Activated CD8-positive, alpha-beta T cell treated with anti-CD3 and anti-CD28 coated beads, Interleukin-2, amount 10 ng/mL, durations not matched to agents 7 days and 5 days (primary cell): ENCODE results near the gene RAB11B. TPM values are rescaled to one million over a fixed set of nuclear protein-coding genes. Genes with fewer than 3 reads are reported as not detected.
"Not testable (repeated sequence)": the region's sequence is repeated elsewhere in the genome, so short reads cannot be mapped to it uniquely, and the experiment has no call there.

Source experiments
- ATAC-seq: fragments of 150-1000 bp; cut with Tn5 transposase; one replicate; pipeline ENCODE4 v1.10.0; 2021; ENCODE audit warnings: moderate library complexity
- CTCF ChIA-PET: fragments of 350-600 bp; sonication (Branson Sonifier 250); formaldehyde crosslinking; loops from one replicate; lab custom pipeline; 2021; ENCODE audit warnings: antibody characterized with exemption; lab: Charles Lee
- POLR2A ChIA-PET: fragments of 350-600 bp; sonication (Branson Sonifier 250); formaldehyde crosslinking; loops from one replicate; lab custom pipeline; 2021; ENCODE audit warnings: antibody characterized with exemption; lab: Charles Lee
- DNase-seq: peaks from one replicate; pipeline ENCODE4 v3.0.0-alpha.2; 2020
- H3K27ac Mint-ChIP-seq: one replicate; pipeline ENCODE4 v1.8.0; 2021; ENCODE audit warnings: mild to moderate bottlenecking, mixed read lengths
- H3K27me3 Mint-ChIP-seq: one replicate; pipeline ENCODE4 v1.8.0; 2021; ENCODE audit warnings: low read depth, mixed read lengths
- H3K36me3 Mint-ChIP-seq: one replicate; pipeline ENCODE4 v1.8.0; 2021; ENCODE audit warnings: low read depth, mixed read lengths
- H3K4me1 Mint-ChIP-seq: one replicate; pipeline ENCODE4 v1.8.0; 2021; ENCODE audit warnings: low read depth, mixed read lengths
- H3K4me3 Mint-ChIP-seq: one replicate; pipeline ENCODE4 v1.8.0; 2021; ENCODE audit warnings: mild to moderate bottlenecking, mixed read lengths
- H3K9me3 Mint-ChIP-seq: one replicate; pipeline ENCODE4 v1.8.0; 2022; ENCODE audit warnings: mixed read lengths; ENCODE audit not compliant: insufficient read depth
- total RNA-seq, 2 experiments: library from RNA; stranded (reverse); gene quantifications; one replicate each; pipeline ENCODE4 v1.2.3, GENCODE V29; 2021

Gene RAB11B
- total RNA-seq, 2 experiments from 2014 or later = 92.4 to 92.7 TPM

DNA sequence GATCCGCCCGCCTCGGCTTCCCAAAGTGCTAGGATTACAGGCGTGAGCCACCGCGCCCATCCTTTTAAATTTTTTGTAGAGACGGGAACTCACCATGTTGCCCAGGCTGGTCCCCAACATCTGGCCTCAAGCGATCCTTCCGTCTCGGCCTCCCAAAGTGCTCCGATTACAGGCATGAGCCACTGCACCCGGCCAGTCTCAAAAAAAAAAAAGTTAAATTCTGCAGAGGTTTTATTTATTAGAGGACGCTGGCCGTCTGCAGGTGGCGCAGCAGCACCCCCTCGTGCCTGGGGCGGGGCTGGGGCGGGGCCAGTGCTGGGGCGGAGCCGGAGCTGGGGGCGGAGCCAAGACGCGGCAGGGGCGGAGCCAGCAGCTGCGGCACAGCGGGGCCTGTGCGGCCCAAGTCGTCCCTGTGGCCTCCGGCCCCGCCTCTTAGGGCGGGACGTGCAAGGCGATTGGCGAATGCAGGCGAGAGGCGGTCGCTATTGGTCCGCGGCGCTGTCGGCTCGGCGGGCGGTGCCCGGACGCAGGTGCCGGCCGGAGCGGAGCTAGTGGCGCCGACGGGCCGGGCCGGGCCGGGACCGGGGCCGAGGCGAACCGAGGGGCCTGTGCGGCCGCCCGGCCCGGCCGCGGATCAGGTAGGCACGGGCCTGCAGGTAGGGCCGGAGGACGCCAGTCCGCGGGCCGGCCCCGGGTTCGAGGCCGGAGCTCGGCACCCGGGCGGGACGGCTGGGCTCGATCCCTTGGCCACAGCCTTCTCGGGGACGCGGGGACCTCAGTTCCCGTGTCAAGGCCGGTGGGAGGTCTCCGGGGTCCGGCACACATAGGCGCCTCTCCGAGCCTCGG, 22.8 kb downstream of the RAB11B start, which contains the start of gene MARCHF2:
Gene MARCHF2 (plus strand): TSS at position 523 of the 846 bp plus-strand sequence. CDS start 8,536 bp downstream, outside the sequence.
- ATAC-seq (peak; percentile 100), DNase-seq (peak; percentile 96)
- Mint-ChIP-seq H3K4me3 (peak within 1 kb of the TSS; percentile 60), H3K9me3 (no peaks in the 10 kb centered on the region), H3K27me3 (no peaks in the 10 kb centered on the region), H3K36me3 (no peaks in the 10 kb centered on the region), H3K27ac (no peak within 1 kb of the TSS), H3K4me1 (peaks cover 13% of the 10 kb centered on the region)
- CTCF ChIA-PET = interaction anchor here (0.6 to 4.9 kb wide), 27 partner anchors 9 to 408 kb away, joined by 3 to 52 read pairs (median 4); partner anchors contain the start of genes HNRNPM, MYO1F and ZNF414
- POLR2A ChIA-PET = interaction anchor here (0.8 to 3.2 kb wide), 4 partner anchors 31 to 100 kb away, joined by 3 to 11 read pairs (median 6); partner anchors contain the start of genes HNRNPM and ZNF414

DNA sequence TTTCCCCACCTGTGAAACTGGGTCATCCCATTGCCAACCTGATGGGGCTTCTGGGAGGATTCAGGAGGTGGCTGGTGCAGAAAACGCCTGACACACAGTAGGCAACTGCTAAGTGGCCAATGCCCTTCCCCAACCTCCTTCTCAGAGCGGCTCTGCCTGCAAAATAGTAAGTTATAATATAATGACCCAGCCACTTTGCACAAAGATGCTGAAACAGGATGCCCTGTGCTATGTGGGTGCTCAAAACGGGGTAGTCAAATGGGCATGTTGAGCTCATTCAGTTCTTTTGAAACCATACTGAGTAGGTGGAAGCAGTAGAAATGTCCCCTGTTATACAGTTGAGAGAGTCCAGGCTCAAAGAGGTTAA, 23.5 kb downstream of the RAB11B start:
- H3K27me3 Mint-ChIP-seq = no peaks in the 10 kb centered on the region
- no peaks in the 10 kb centered on the region for H3K36me3 Mint-ChIP-seq
- ATAC-seq (no peak), DNase-seq (no peak)
- peak overlapping the region; percentile 60 for H3K4me3 Mint-ChIP-seq
- no peaks in the 10 kb centered on the region for H3K9me3 Mint-ChIP-seq
- POLR2A ChIA-PET = interaction anchor here (1.3 to 3.2 kb wide), 3 partner anchors 31 to 100 kb away, joined by 5 to 11 read pairs (median 7); partner anchors contain the start of genes HNRNPM and ZNF414
- H3K4me1 Mint-ChIP-seq = peaks cover 13% of the 10 kb centered on the region
- no peak overlapping the region for H3K27ac Mint-ChIP-seq
- CTCF ChIA-PET = interaction anchor here (0.6 to 4.9 kb wide), 25 partner anchors 10 to 409 kb away, joined by 3 to 52 read pairs (median 4); partner anchors contain the start of genes HNRNPM, MYO1F and ZNF414

DNA sequence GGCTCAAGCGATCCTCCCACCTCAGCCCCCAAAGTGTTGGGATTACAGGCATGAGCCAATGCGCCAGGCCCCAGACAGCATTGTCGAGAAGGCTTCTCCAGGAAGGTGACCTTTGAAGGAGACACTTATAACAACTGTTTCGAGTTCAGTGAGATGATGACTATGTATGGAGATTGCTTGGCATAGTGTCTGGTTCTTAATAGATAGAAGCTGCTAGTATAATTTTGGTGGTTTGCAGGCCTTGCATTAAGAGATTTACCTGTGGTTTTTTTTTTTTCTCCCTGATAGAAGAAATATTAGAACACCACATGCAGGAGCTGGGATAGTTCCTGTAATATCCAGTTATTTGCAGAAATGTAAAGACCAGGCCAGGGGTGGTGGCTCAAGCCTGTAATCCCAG, 26.6 kb downstream of the RAB11B start:
- peaks cover 8% of the 10 kb centered on the region for H3K4me1 Mint-ChIP-seq
- ATAC-seq (no peak), DNase-seq (no peak)
- H3K9me3 Mint-ChIP-seq = no peaks in the 10 kb centered on the region
- no peaks in the 10 kb centered on the region for H3K27me3 Mint-ChIP-seq
- ChIA-PET POLR2A (no interaction called here), CTCF (interaction anchor here (0.6 to 0.9 kb wide), 2 partner anchors 12 to 162 kb away, joined by 3 read pairs; no protein-coding TSS in a partner anchor)
- H3K27ac Mint-ChIP-seq = no peak overlapping the region
- H3K36me3 Mint-ChIP-seq = no peaks in the 10 kb centered on the region
- H3K4me3 Mint-ChIP-seq = no peak overlapping the region

DNA sequence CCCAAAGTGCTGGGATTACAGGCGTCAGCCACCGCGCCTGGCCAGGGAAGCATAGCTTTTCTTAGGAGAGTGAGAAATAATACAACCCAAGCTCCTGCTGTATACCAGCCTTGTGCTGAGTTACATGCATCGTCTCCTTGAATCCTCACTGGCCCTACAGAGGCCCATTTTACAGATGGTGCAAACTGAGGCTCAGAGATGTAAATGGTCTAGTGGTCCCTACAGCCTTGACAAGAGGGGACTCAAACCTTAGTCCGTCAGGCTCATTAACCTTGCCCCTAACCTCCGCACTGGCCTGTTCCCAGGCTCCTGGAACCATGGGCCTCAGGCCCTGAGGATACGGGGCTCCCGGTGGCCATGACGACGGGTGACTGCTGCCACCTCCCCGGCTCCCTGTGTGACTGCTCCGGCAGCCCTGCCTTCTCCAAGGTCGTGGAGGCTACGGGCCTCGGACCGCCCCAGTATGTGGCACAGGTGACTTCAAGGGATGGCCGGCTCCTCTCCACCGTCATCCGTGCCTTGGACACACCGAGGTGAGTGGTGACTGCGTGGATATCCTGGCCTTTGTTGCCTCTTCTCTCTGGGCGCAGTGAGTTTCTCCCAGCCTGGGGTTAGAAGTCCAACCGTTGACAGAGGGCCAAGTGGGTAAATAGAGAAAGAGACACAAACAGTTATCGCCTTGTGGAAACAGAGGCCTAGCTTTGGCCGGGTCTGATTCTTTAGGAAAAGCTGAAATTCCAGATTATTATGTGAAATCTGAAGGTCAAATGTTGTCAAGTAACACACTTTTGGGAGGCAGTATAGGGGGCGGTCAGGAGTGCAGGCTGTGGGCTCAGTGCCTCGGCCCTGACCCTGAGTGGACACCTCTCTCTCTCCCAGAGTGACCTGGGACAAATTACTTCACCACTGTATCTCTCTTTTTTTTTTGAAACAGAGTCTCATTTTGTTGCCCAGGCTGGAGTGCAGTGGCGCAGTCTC, 31.6 kb downstream of the RAB11B start:
- DNase-seq = no peak
- H3K36me3 Mint-ChIP-seq = peaks cover 2% of the 10 kb centered on the region
- ChIA-PET CTCF (no interaction called here), POLR2A (no interaction called here)
- no peak overlapping the region for H3K4me3 Mint-ChIP-seq
- H3K9me3 Mint-ChIP-seq = no peaks in the 10 kb centered on the region
- no peaks in the 10 kb centered on the region for H3K4me1 Mint-ChIP-seq
- H3K27me3 Mint-ChIP-seq = no peaks in the 10 kb centered on the region
- no peak for ATAC-seq
- H3K27ac Mint-ChIP-seq = no peak overlapping the region

GRCh38 chr19:8423817-8424223, 33.7 kb downstream of the RAB11B start:
- peaks cover 2% of the 10 kb centered on the region for H3K36me3 Mint-ChIP-seq
- POLR2A ChIA-PET = no interaction called here
- H3K27ac Mint-ChIP-seq = no peak overlapping the region
- CTCF ChIA-PET = interaction anchor here (0.9 to 1.6 kb wide), 3 partner anchors 9 to 71 kb away, joined by 3 to 6 read pairs (median 4); partner anchors contain the start of gene MARCHF2
- no peaks in the 10 kb centered on the region for H3K9me3 Mint-ChIP-seq
- DNase-seq (no peak), ATAC-seq (no peak)
- no peaks in the 10 kb centered on the region for H3K4me1 Mint-ChIP-seq
- H3K27me3 Mint-ChIP-seq = no peaks in the 10 kb centered on the region
- H3K4me3 Mint-ChIP-seq = no peak overlapping the region

DNA sequence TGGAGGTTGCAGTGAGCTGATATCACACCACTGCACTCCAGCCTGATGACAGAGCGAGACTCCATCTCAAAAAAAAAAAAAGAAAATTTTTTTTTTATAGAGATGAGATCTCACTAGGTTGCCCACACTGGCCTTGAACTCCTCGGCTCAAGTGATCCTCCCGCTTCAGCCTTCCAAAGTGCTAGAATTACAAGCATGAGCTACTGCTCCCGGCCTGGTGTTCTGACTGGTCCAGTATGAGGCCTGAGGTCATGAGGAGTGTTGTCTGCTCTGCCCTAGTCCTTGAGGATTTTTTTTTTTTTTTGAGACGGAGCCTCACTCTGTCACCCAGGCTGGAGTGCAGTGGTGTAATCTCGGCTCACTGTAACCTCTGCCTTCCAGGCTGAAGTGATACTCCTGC, 35.2 kb downstream of the RAB11B start:
- H3K36me3 Mint-ChIP-seq, H3K4me1 Mint-ChIP-seq, H3K4me3 Mint-ChIP-seq, H3K9me3 Mint-ChIP-seq, DNase-seq, H3K27ac Mint-ChIP-seq, H3K27me3 Mint-ChIP-seq, ATAC-seq: not testable (repeated sequence)
- ChIA-PET POLR2A (interaction anchor here (0.5 to 0.6 kb wide), 2 partner anchors 73 to 232 kb away, joined by 3 read pairs; no protein-coding TSS in a partner anchor), CTCF (interaction anchor here (1.5 kb wide), 1 partner anchor 19 kb away, joined by 3 read pairs; the partner anchor contains the start of gene HNRNPM)

- POLR2A ChIA-PET = interaction anchor here (0.9 kb wide), 1 partner anchor 20 kb away, joined by 3 read pairs; no protein-coding TSS in a partner anchor
- Mint-ChIP-seq H3K27ac (no peak overlapping the region), H3K4me3 (no peak overlapping the region), H3K9me3 (no peaks in the 10 kb centered on the region), H3K36me3 (peaks cover 2% of the 10 kb centered on the region), H3K4me1 (no peaks in the 10 kb centered on the region), H3K27me3 (no peaks in the 10 kb centered on the region)
- DNase-seq (no peak), ATAC-seq (no peak)
- CTCF ChIA-PET = interaction anchor here (1.0 to 1.5 kb wide), 3 partner anchors 13 to 73 kb away, joined by 3 read pairs; partner anchors contain the start of genes HNRNPM and MARCHF2
These were observed 36.1 kb downstream of the RAB11B start for GRCh38 chr19:8426283-8426682.

GRCh38 chr19:8429044-8429443, 38.9 kb downstream of the RAB11B start:
- Mint-ChIP-seq H3K27me3 (no peaks in the 10 kb centered on the region), H3K27ac (no peak overlapping the region), H3K36me3 (no peaks in the 10 kb centered on the region), H3K9me3 (no peaks in the 10 kb centered on the region), H3K4me1 (no peaks in the 10 kb centered on the region), H3K4me3 (no peak overlapping the region)
- POLR2A ChIA-PET = no interaction called here
- no peak for DNase-seq
- no peak for ATAC-seq
- CTCF ChIA-PET = no interaction called here

GRCh38 chr19:8429826-8430225, 39.7 kb downstream of the RAB11B start:
- no peaks in the 10 kb centered on the region for H3K36me3 Mint-ChIP-seq
- no peak overlapping the region for H3K27ac Mint-ChIP-seq
- no peak overlapping the region for H3K4me3 Mint-ChIP-seq
- ATAC-seq (no peak), DNase-seq (no peak)
- no peaks in the 10 kb centered on the region for H3K9me3 Mint-ChIP-seq
- ChIA-PET CTCF (no interaction called here), POLR2A (no interaction called here)
- no peaks in the 10 kb centered on the region for H3K27me3 Mint-ChIP-seq
- no peaks in the 10 kb centered on the region for H3K4me1 Mint-ChIP-seq

GRCh38 chr19:8430650-8431049, 40.5 kb downstream of the RAB11B start:
- no peak for ATAC-seq
- Mint-ChIP-seq H3K9me3 (no peaks in the 10 kb centered on the region), H3K4me1 (peaks cover 3% of the 10 kb centered on the region), H3K27me3 (no peaks in the 10 kb centered on the region), H3K27ac (no peak overlapping the region), H3K4me3 (no peak overlapping the region), H3K36me3 (no peaks in the 10 kb centered on the region)
- DNase-seq = no peak
- CTCF ChIA-PET = no interaction called here
- POLR2A ChIA-PET = no interaction called here

GRCh38 chr19:8438236-8438635, 48.1 kb downstream of the RAB11B start:
- H3K4me1 Mint-ChIP-seq = peaks cover 6% of the 10 kb centered on the region
- ATAC-seq (no peak), DNase-seq (no peak)
- POLR2A ChIA-PET = interaction anchor here (0.5 to 1.1 kb wide), 3 partner anchors 20 to 904 kb away, joined by 3 read pairs; no protein-coding TSS in a partner anchor
- no peaks in the 10 kb centered on the region for H3K27me3 Mint-ChIP-seq
- no peak overlapping the region for H3K27ac Mint-ChIP-seq
- H3K36me3 Mint-ChIP-seq = no peaks in the 10 kb centered on the region
- CTCF ChIA-PET = interaction anchor here (0.7 to 1.3 kb wide), 2 partner anchors 9 to 27 kb away, joined by 3 read pairs; no protein-coding TSS in a partner anchor
- no peaks in the 10 kb centered on the region for H3K9me3 Mint-ChIP-seq
- H3K4me3 Mint-ChIP-seq = no peak overlapping the region
